Caco-2 (cell line): ENCODE measurements around the gene KIF6. TPM values are rescaled to one million over a fixed set of nuclear protein-coding genes. Genes with fewer than 3 reads are reported as not detected.

Experiments used
- BruUV-seq: library from RNA; stranded (reverse); fragments of 400-500 nt; replicated peaks from 2 replicates; lab custom pipeline; 2021; lab: Mats Ljungman, UMichigan
- CTCF ChIA-PET: fragments of 300-600 bp; sonication (Branson Sonifier 250); formaldehyde crosslinking; loops from one replicate; lab custom pipeline; 2022; ENCODE audit warnings: antibody characterized with exemption; lab: Charles Lee
- POLR2A ChIA-PET: fragments of 300-600 bp; sonication (Branson Sonifier 250); formaldehyde crosslinking; loops from one replicate; lab custom pipeline; 2022; ENCODE audit warnings: antibody characterized with exemption; lab: Charles Lee
- DNase-seq, 2 experiments: peaks; one replicate each; pipeline versions ENCODE4 v3.0.0 to v3.0.0-alpha.2; 2020 to 2022
- H3K27me3 ChIP-seq: replicated peaks from 2 replicates; pipeline ENCODE4 v1.6.0; 2011; ENCODE audit warnings: low read length; ENCODE audit not compliant: control insufficient read depth, insufficient read depth
- H3K36me3 ChIP-seq: 2 replicates; pipeline ENCODE4 v1.5.1; 2011; ENCODE audit warnings: low read length; ENCODE audit not compliant: control insufficient read depth, insufficient read depth
- H3K4me1 ChIP-seq: fragments of 250-450 bp; sonication (Bioruptor Pico); 2 replicates; pipeline ENCODE4 v1.5.1; 2020; ENCODE audit warnings: mild to moderate bottlenecking
- H3K4me3 ChIP-seq: 2 replicates; pipeline ENCODE4 v1.5.1; 2011; ENCODE audit warnings: low read depth, mild to moderate bottlenecking, control low read depth, low read length
- H3K9me3 ChIP-seq: fragments of 250-450 bp; sonication (Bioruptor Pico); 2 replicates; pipeline ENCODE4 v1.5.1; 2020; ENCODE audit warnings: mild to moderate bottlenecking, moderate library complexity
- H3K27ac Mint-ChIP-seq: one replicate; pipeline ENCODE4 v1.8.0; 2022; ENCODE audit warnings: mixed read lengths; ENCODE audit not compliant: unreplicated experiment
- H3K27me3 Mint-ChIP-seq: one replicate; pipeline ENCODE4 v1.8.0; 2022; ENCODE audit warnings: mixed read lengths; ENCODE audit not compliant: insufficient read depth, unreplicated experiment
- H3K36me3 Mint-ChIP-seq: one replicate; pipeline ENCODE4 v1.8.0; 2022; ENCODE audit warnings: mild to moderate bottlenecking, mixed read lengths; ENCODE audit not compliant: insufficient read depth, unreplicated experiment
- H3K4me1 Mint-ChIP-seq: one replicate; pipeline ENCODE4 v1.8.0; 2022; ENCODE audit warnings: low read depth, mixed read lengths; ENCODE audit not compliant: unreplicated experiment
- H3K4me3 Mint-ChIP-seq: one replicate; pipeline ENCODE4 v1.8.0; 2022; ENCODE audit warnings: mild to moderate bottlenecking, moderate library complexity, mixed read lengths; ENCODE audit not compliant: unreplicated experiment
- H3K9me3 Mint-ChIP-seq: one replicate; pipeline ENCODE4 v1.8.0; 2022; ENCODE audit warnings: mixed read lengths; ENCODE audit not compliant: unreplicated experiment
- intact Hi-C: fragments of 100-400 bp; cut with micrococcal nuclease; formaldehyde crosslinking; loops from one replicate; pipeline ENCODE4 v1.10.0; 2022; ENCODE audit not compliant: unreplicated experiment
- total RNA-seq: library from RNA; stranded (reverse); gene quantifications from 2 replicates; pipeline ENCODE4 v1.2.3, GENCODE V29; 2022
- TF ChIP-seq, protein P1 (sequence below), 2 experiments: fragments of 200-600 bp in 1 of 2; IDR thresholded peaks; 1 replicate in 1 of 2; 2 replicates in 1 of 2; pipeline versions ENCODE4 v1.5.1 to v1.8.0; 2011 to 2022; ENCODE audit warnings: antibody characterized with exemption in 1 of 2, control low read depth in 1 of 2, inconsistent platforms in 1 of 2, low read depth in 1 of 2, low read length in 1 of 2, mild to moderate bottlenecking in 1 of 2, moderate library complexity in 1 of 2; ENCODE audit not compliant: insufficient read depth in 1 of 2, severe bottlenecking in 1 of 2, unreplicated experiment in 1 of 2

KIF6 gene
- total RNA-seq, 1 experiment from 2014 or later = not detected

- H3K27me3 ChIP-seq = no peaks in the 10 kb centered on the region
- Mint-ChIP-seq H3K9me3 (no peaks in the 10 kb centered on the region), H3K27me3 (peaks cover 7% of the 10 kb centered on the region), H3K27ac (no peak overlapping the region), H3K4me3 (no peak overlapping the region), H3K4me1 (no peaks in the 10 kb centered on the region), H3K36me3 (no peaks in the 10 kb centered on the region)
- no peaks in the 10 kb centered on the region for H3K4me1 ChIP-seq
- ChIA-PET POLR2A (no interaction called here), CTCF (no interaction called here)
- no TSS peak for BruUV-seq
- no peaks in the 10 kb centered on the region for H3K36me3 ChIP-seq
- intact Hi-C loops = no loop called here
- no peak for DNase-seq
- H3K4me3 ChIP-seq = no peak overlapping the region
- no peaks in the 10 kb centered on the region for H3K9me3 ChIP-seq
- TF ChIP-seq, protein P1, sequence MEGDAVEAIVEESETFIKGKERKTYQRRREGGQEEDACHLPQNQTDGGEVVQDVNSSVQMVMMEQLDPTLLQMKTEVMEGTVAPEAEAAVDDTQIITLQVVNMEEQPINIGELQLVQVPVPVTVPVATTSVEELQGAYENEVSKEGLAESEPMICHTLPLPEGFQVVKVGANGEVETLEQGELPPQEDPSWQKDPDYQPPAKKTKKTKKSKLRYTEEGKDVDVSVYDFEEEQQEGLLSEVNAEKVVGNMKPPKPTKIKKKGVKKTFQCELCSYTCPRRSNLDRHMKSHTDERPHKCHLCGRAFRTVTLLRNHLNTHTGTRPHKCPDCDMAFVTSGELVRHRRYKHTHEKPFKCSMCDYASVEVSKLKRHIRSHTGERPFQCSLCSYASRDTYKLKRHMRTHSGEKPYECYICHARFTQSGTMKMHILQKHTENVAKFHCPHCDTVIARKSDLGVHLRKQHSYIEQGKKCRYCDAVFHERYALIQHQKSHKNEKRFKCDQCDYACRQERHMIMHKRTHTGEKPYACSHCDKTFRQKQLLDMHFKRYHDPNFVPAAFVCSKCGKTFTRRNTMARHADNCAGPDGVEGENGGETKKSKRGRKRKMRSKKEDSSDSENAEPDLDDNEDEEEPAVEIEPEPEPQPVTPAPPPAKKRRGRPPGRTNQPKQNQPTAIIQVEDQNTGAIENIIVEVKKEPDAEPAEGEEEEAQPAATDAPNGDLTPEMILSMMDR (IDR thresholded peaks at IDR 0.05; ENCODE audit: insufficient read depth in 1 of 2, low read depth in 1 of 2, low read length in 1 of 2, severe bottlenecking in 1 of 2, unreplicated experiment in 1 of 2) = no peak
These were observed 304.6 kb downstream of the KIF6 start for GRCh38 chr6:39420300-39421265.

DNA sequence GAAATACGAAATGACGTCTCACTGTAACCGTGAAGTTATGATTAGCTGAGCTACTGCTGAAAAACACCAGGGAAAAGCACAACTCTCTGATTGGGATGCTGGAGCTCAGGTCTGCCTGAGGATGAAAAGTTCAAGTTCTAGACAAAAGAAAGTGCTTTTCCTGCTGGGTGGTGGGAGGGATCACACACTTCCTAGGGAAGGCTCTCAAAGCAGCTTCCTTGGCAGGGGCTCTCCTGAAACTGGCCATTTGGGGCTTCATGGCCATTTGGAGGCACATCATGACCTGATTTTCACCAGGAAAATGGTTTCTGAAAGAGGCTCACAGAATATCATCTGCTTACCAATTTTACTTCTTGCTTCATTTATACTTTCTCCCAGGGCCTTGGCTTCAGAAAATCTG, 305.6 kb downstream of the KIF6 start:
- no peak for DNase-seq
- Mint-ChIP-seq H3K27me3 (peaks cover 7% of the 10 kb centered on the region), H3K4me3 (no peak overlapping the region), H3K27ac (no peak overlapping the region), H3K36me3 (no peaks in the 10 kb centered on the region), H3K9me3 (no peaks in the 10 kb centered on the region), H3K4me1 (no peaks in the 10 kb centered on the region)
- ChIA-PET POLR2A (no interaction called here), CTCF (no interaction called here)
- intact Hi-C loops = no loop called here
- BruUV-seq = no TSS peak
- H3K27me3 ChIP-seq = no peaks in the 10 kb centered on the region
- H3K4me3 ChIP-seq = no peak overlapping the region
- H3K9me3 ChIP-seq = no peaks in the 10 kb centered on the region
- H3K36me3 ChIP-seq = no peaks in the 10 kb centered on the region
- H3K4me1 ChIP-seq = no peaks in the 10 kb centered on the region
- TF ChIP-seq, protein P1 (IDR thresholded peaks at IDR 0.05; ENCODE audit: insufficient read depth in 1 of 2, low read depth in 1 of 2, low read length in 1 of 2, severe bottlenecking in 1 of 2, unreplicated experiment in 1 of 2) = no peak

DNA sequence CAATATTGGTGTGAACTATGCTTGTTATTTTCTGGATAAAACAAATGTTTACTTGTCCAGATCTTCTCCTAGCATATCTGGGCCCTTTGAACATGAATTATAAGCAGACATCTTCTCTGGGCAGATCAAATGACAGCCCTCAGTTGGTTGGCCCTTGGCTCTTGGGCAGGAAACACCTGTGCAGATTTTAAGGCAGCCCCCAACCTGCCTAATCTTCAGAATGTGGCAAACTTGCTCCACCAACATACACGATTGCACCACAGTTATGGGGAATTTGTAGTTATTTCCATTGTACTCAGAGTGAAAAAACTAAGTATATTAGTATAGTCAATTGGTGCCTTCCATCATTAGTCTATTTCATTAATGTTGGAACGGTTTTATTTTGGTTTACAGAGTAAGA, 307.8 kb downstream of the KIF6 start:
- Mint-ChIP-seq H3K4me1 (no peaks in the 10 kb centered on the region), H3K27ac (no peak overlapping the region), H3K9me3 (no peaks in the 10 kb centered on the region), H3K4me3 (no peak overlapping the region), H3K27me3 (peaks cover 5% of the 10 kb centered on the region), H3K36me3 (no peaks in the 10 kb centered on the region)
- intact Hi-C loops = no loop called here
- no TSS peak for BruUV-seq
- H3K27me3 ChIP-seq = no peaks in the 10 kb centered on the region
- TF ChIP-seq, protein P1 (IDR thresholded peaks at IDR 0.05; ENCODE audit: insufficient read depth in 1 of 2, low read depth in 1 of 2, low read length in 1 of 2, severe bottlenecking in 1 of 2, unreplicated experiment in 1 of 2) = no peak
- no peaks in the 10 kb centered on the region for H3K36me3 ChIP-seq
- CTCF ChIA-PET = no interaction called here
- POLR2A ChIA-PET = no interaction called here
- H3K4me3 ChIP-seq = no peak overlapping the region
- DNase-seq = no peak
- H3K4me1 ChIP-seq = no peaks in the 10 kb centered on the region
- no peaks in the 10 kb centered on the region for H3K9me3 ChIP-seq
